ENCODE measurements around the gene FAM20A.

The FAM20A gene

GRCh38 chr17:68600931-68601564, at the start of gene FAM20A:
FAM20A (minus strand) TSS chr17:68601367; CDS start chr17:68600666, 701 bp downstream.
- in situ Hi-C loops (cut with HindIII; ENCODE audit: low sequenced_read_pairs) = no loop called here
- DNase-seq (ENCODE audit: low read depth, low spot score) = no peak
- TF ChIP-seq, protein P1, sequence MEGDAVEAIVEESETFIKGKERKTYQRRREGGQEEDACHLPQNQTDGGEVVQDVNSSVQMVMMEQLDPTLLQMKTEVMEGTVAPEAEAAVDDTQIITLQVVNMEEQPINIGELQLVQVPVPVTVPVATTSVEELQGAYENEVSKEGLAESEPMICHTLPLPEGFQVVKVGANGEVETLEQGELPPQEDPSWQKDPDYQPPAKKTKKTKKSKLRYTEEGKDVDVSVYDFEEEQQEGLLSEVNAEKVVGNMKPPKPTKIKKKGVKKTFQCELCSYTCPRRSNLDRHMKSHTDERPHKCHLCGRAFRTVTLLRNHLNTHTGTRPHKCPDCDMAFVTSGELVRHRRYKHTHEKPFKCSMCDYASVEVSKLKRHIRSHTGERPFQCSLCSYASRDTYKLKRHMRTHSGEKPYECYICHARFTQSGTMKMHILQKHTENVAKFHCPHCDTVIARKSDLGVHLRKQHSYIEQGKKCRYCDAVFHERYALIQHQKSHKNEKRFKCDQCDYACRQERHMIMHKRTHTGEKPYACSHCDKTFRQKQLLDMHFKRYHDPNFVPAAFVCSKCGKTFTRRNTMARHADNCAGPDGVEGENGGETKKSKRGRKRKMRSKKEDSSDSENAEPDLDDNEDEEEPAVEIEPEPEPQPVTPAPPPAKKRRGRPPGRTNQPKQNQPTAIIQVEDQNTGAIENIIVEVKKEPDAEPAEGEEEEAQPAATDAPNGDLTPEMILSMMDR (IDR thresholded peaks at IDR 0.05; ENCODE audit: low read depth, low read length) = no peak
- H3K4me3 ChIP-seq (ENCODE audit: low read depth, low read length) = peak within 1 kb of the TSS; percentile 3

- no peak overlapping the region for H3K4me3 ChIP-seq (ENCODE audit: low read depth, low read length)
- in situ Hi-C loops (cut with HindIII; ENCODE audit: low sequenced_read_pairs) = no loop called here
- TF ChIP-seq, protein P1 (IDR thresholded peaks at IDR 0.05; ENCODE audit: low read depth, low read length) = no peak
- no peak for DNase-seq (ENCODE audit: low read depth, low spot score)
Observed at GRCh38 chr17:68649324-68649723, 48.2 kb upstream of the FAM20A start.

DNA sequence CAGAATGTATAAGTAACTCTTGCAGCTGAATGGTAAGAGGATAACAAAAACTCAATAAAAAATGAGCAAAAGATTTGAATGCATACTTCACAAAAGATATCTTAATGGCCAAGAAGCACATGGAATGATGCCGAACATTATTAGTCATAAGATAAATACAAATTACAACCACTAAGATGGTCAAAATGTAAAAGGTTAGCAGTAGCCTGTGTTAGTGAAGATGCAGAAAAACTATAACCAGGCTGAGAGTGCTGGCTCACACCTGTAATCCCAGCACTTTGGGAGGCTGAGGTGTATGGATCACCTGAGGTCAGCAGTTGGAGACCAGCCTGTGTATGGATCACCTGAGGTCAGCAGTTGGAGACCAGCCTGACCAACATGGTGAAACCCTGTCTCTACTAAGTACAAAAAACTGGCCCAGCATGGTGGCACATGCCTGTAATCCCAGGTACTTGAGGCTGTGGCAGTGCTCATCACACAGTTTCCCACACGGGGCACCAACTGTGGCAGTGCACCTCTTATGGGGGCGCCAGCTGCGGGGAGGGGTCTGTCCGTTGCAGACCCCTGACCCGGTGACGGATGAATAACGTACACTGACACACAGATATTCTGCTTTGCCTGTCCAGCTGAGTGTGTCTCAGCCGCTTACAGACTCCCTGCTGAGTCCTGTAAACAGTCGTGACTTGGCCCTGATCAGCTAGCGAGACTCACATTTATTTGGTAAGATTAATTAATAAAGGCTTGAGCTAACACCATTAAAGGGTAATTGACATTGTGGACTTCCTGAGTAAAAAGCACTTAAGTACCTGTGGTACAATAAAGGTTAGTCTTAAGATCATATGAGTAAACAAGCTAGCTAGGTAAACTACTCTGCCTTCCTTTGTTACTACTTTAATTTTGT, 45.7 kb upstream of the FAM20A start:
- H3K4me3 ChIP-seq (ENCODE audit: low read depth, low read length) = no peak overlapping the region
- in situ Hi-C loops (cut with HindIII; ENCODE audit: low sequenced_read_pairs) = no loop called here
- TF ChIP-seq, protein P1 (IDR thresholded peaks at IDR 0.05; ENCODE audit: low read depth, low read length) = no peak
- peak; percentile 20 for DNase-seq (ENCODE audit: low read depth, low spot score)

GRCh38 chr17:68642118-68642412, 40.9 kb upstream of the FAM20A start:
- no peak overlapping the region for H3K4me3 ChIP-seq (ENCODE audit: low read depth, low read length)
- DNase-seq (ENCODE audit: low read depth, low spot score) = no peak
- TF ChIP-seq, protein P1 (IDR thresholded peaks at IDR 0.05; ENCODE audit: low read depth, low read length) = no peak
- in situ Hi-C loops (cut with HindIII; ENCODE audit: low sequenced_read_pairs) = no loop called here

DNA sequence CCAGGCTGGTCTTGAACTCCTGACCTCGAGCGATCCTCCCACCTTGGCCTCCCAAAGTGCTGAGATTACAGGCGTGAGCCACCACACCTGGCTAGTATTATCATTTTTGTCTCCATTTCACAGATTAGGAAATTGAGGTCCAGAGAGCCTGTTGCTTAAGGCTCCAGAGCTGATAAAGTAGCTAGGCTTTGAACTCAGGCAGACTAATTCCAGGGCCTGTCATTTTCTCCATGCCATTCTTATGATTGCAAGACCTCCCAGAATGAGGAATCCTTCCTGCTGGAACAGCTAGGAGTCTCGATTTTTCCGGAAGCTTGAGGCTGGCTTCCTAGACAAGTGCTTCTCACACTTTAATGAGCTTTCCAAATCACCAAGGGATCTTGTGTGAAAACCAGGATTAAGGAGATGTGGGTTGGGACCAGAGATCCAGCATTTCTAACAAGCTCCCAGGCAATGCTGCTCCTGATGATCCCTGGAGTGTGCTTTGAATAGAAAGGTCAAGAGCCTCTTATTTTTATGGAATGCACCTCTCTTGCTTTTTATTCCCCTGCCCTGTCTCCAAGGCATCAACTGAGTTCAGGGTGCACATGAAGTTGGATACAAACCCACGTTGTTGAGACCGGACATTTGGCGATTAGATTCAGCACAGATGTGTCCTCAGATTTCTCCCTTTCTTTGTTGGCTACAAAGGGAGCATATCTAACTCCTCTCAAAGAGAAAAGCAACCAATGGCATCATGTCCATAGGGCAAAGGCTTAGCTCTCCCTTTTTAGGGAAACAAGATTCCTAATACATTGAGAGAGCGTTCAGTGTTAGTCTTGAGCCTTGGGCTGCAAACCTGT, 40.3 kb upstream of the FAM20A start:
- no peak for DNase-seq (ENCODE audit: low read depth, low spot score)
- in situ Hi-C loops (cut with HindIII; ENCODE audit: low sequenced_read_pairs) = no loop called here
- no peak overlapping the region for H3K4me3 ChIP-seq (ENCODE audit: low read depth, low read length)
- TF ChIP-seq, protein P1 (IDR thresholded peaks at IDR 0.05; ENCODE audit: low read depth, low read length) = no peak

GRCh38 chr17:68640242-68640989, 39.2 kb upstream of the FAM20A start:
- in situ Hi-C loops (cut with HindIII; ENCODE audit: low sequenced_read_pairs) = no loop called here
- TF ChIP-seq, protein P1 (IDR thresholded peaks at IDR 0.05; ENCODE audit: low read depth, low read length) = no peak
- no peak overlapping the region for H3K4me3 ChIP-seq (ENCODE audit: low read depth, low read length)
- DNase-seq (ENCODE audit: low read depth, low spot score) = no peak

All from astrocyte of the spinal cord (primary cell).